A549 (cell line): Measurements from ENCODE around the gene PANX2. TPM values are rescaled to one million over a fixed set of nuclear protein-coding genes. Genes with fewer than 3 reads are reported as not detected.

Experiments used
- ATAC-seq, 2 experiments: fragments of 200-7000 bp in 1 of 2; fragments of >200 bp in 1 of 2; cut with Nextera tagmentation in 1 of 2; cut with Tn5 transposase in 1 of 2; 3 replicates each; pipeline versions ENCODE4 v1.8.0 to v1.9.1; 2018 to 2020; ENCODE audit warnings: mild to moderate bottlenecking in 1 of 2, moderate library complexity in 1 of 2
- CTCF ChIA-PET: fragments of 300-600 bp; sonication (Branson Sonifier 250); formaldehyde crosslinking; extraction: SDS; loops from one replicate; lab custom pipeline; 2021; ENCODE audit warnings: antibody characterized with exemption, inconsistent platforms; lab: Yijun Ruan, JAX
- POLR2A ChIA-PET: fragments of 350-600 bp; formaldehyde crosslinking; extraction: SDS; loops from one replicate; lab custom pipeline; 2021; ENCODE audit warnings: antibody characterized with exemption, inconsistent platforms; lab: Yijun Ruan, JAX
- DNase-seq, 2 experiments: peaks; one replicate each; pipeline versions ENCODE4 v3.0.0 to v3.0.0-alpha.2; 2011 to 2016; ENCODE audit warnings: low read depth in 1 of 2, low spot score in 1 of 2
- FAIRE-seq: peaks from 2 replicates; lab custom pipeline; 2011; peaks lifted over from hg19 to GRCh38; lab: Jason Lieb, UNC
- H3K27ac ChIP-seq, 2 experiments: fragments of >200 bp; sonication (Bioruptor Twin); formaldehyde crosslinking; 3 replicates each; pipeline ENCODE4 v1.5.1; 2016 to 2017
- H3K4me1 ChIP-seq: fragments of >200 bp; sonication (Bioruptor Twin); formaldehyde crosslinking; 3 replicates; pipeline ENCODE4 v1.6.1; 2016
- H3K4me2 ChIP-seq: fragments of >200 bp; sonication (Bioruptor Twin); formaldehyde crosslinking; 3 replicates; pipeline ENCODE4 v1.6.1; 2016
- H3K4me3 ChIP-seq: fragments of >200 bp; sonication (Bioruptor Twin); formaldehyde crosslinking; 3 replicates; pipeline ENCODE4 v1.5.1; 2016
- H3K9me3 ChIP-seq: fragments of >200 bp; sonication (Bioruptor Twin); formaldehyde crosslinking; 3 replicates; pipeline ENCODE4 v1.6.1; 2016
- CBX2 ChIP-seq: fragments of 200-600 bp; sonication (generic); IDR thresholded peaks from 2 replicates; pipeline ENCODE4 v1.6.1; 2016; ENCODE audit warnings: low read depth, mild to moderate bottlenecking, borderline replicate concordance
- CBX8 ChIP-seq: fragments of 200-600 bp; sonication (generic); IDR thresholded peaks from 2 replicates; pipeline ENCODE4 v1.6.1; 2016
- EHMT2 ChIP-seq: fragments of 200-600 bp; sonication (generic); IDR thresholded peaks from 2 replicates; pipeline ENCODE4 v1.6.1; 2016; ENCODE audit warnings: antibody characterized with exemption, low read depth, mild to moderate bottlenecking, moderate library complexity
- FOXS1 ChIP-seq: fragments of 250-450 bp; sonication (Bioruptor Pico); IDR thresholded peaks from 2 replicates; pipeline ENCODE4 v1.5.0; 2020; ENCODE audit warnings: mild to moderate bottlenecking, moderate library complexity
- HEYL ChIP-seq: fragments of 250-450 bp; sonication (Bioruptor Pico); IDR thresholded peaks from 2 replicates; pipeline ENCODE4 v1.8.0; 2021; ENCODE audit warnings: mild to moderate bottlenecking, moderate library complexity
- HOXB5 ChIP-seq: fragments of 250-450 bp; sonication (Bioruptor Pico); IDR thresholded peaks from 2 replicates; pipeline ENCODE4 v1.5.0; 2020; ENCODE audit warnings: mild to moderate bottlenecking, moderate library complexity
- JUN ChIP-seq, 2 experiments: fragments of >200 bp; sonication (Bioruptor Twin); formaldehyde crosslinking; IDR thresholded peaks; 2 replicates in 1 of 2; 3 replicates in 1 of 2; pipeline ENCODE4 v1.6.1; 2016 to 2017
- NR3C1 ChIP-seq: fragments of >200 bp; sonication (Bioruptor Twin); formaldehyde crosslinking; IDR thresholded peaks from 3 replicates; pipeline ENCODE4 v1.6.1; 2017
- RFX5 ChIP-seq: fragments of 450-650 bp; IDR thresholded peaks from 2 replicates; pipeline ENCODE4 v1.7.1; 2014; ENCODE audit warnings: antibody characterized with exemption, mild to moderate bottlenecking, moderate library complexity
- SREBF2 ChIP-seq: fragments of 450-650 bp; IDR thresholded peaks from 2 replicates; pipeline ENCODE4 v1.6.1; 2014; ENCODE audit warnings: mild to moderate bottlenecking, moderate library complexity
- TFCP2L1 ChIP-seq: fragments of 250-450 bp; sonication (Bioruptor Pico); IDR thresholded peaks from 2 replicates; pipeline ENCODE4 v1.5.0; 2021; ENCODE audit warnings: mild to moderate bottlenecking
- ZFP36 ChIP-seq: fragments of 450-650 bp; IDR thresholded peaks from 2 replicates; pipeline ENCODE4 v1.6.1; 2014; ENCODE audit warnings: borderline replicate concordance; ENCODE audit not compliant: partially characterized antibody
- ZNF302 ChIP-seq: fragments of 250-450 bp; sonication (Bioruptor Pico); IDR thresholded peaks from 2 replicates; pipeline ENCODE4 v1.9.0; 2021; ENCODE audit warnings: inconsistent platforms, mild to moderate bottlenecking, moderate library complexity
- ZSCAN20 ChIP-seq: fragments of 250-450 bp; sonication (Bioruptor Pico); IDR thresholded peaks from 2 replicates; pipeline ENCODE4 v1.8.0; 2022; ENCODE audit warnings: mild to moderate bottlenecking, moderate library complexity
- WGBS: methylation state at CpG from one replicate; pipeline ENCODE4 v1.1.6; 2017; ENCODE audit errors: missing lambda C conversion rate; 5-methylcytosine and 5-hydroxymethylcytosine counted together
- polyA plus RNA-seq, 4 experiments: library from polyadenylated mRNA; depleted of rRNA in 3 of 4; stranded (reverse); fragments of >200 nt; fragmentation: RNase III in 1 of 4; extraction: RNeasy Plus Mini Kit Qiagen cat#74134 plus additional on column Dnase treatment in 1 of 4; gene quantifications; 2 replicates in 3 of 4; 3 replicates in 1 of 4; pipeline ENCODE4 v1.2.3, GENCODE V29; 2011 to 2017
- TF ChIP-seq, protein P1 (sequence below): fragments of >200 bp; sonication (Bioruptor Twin); formaldehyde crosslinking; IDR thresholded peaks from 2 replicates; pipeline ENCODE4 v1.6.1; 2016
- TF ChIP-seq, protein P2 (sequence below): IDR thresholded peaks from 2 replicates; pipeline ENCODE4 v1.6.1; 2012
- TF ChIP-seq, protein P3 (sequence below): fragments of 250-450 bp; sonication (Bioruptor Pico); IDR thresholded peaks from 2 replicates; pipeline ENCODE4 v1.5.0; 2020; ENCODE audit warnings: low read depth, mild to moderate bottlenecking, moderate library complexity
- TF ChIP-seq, protein P4 (sequence below): IDR thresholded peaks from 2 replicates; pipeline ENCODE4 v1.6.1; 2012; ENCODE audit warnings: low read depth, borderline replicate concordance
- TF ChIP-seq, protein P5 (sequence below): fragments of 200-600 bp; sonication (generic); IDR thresholded peaks from 2 replicates; pipeline ENCODE4 v1.6.1; 2016; ENCODE audit warnings: antibody characterized with exemption, mild to moderate bottlenecking, moderate library complexity
- TF ChIP-seq, protein P6 (sequence below): fragments of 150-350 bp; IDR thresholded peaks from 2 replicates; pipeline ENCODE4 v1.6.1; 2014; ENCODE audit warnings: low read depth, mild to moderate bottlenecking, low read length
- TF ChIP-seq, protein P7 (sequence below): fragments of >200 bp; sonication (Bioruptor Twin); formaldehyde crosslinking; IDR thresholded peaks from 3 replicates; pipeline ENCODE4 v1.5.1; 2016
- TF ChIP-seq, protein P8 (sequence below): fragments of >200 bp; sonication (Bioruptor Twin); formaldehyde crosslinking; IDR thresholded peaks from 3 replicates; pipeline ENCODE4 v1.6.1; 2016

Gene PANX2
- polyA plus RNA-seq, 2 of the 4 experiments (the other 2 are of a cell fraction), result 1.6 to 4.4 TPM

DNA sequence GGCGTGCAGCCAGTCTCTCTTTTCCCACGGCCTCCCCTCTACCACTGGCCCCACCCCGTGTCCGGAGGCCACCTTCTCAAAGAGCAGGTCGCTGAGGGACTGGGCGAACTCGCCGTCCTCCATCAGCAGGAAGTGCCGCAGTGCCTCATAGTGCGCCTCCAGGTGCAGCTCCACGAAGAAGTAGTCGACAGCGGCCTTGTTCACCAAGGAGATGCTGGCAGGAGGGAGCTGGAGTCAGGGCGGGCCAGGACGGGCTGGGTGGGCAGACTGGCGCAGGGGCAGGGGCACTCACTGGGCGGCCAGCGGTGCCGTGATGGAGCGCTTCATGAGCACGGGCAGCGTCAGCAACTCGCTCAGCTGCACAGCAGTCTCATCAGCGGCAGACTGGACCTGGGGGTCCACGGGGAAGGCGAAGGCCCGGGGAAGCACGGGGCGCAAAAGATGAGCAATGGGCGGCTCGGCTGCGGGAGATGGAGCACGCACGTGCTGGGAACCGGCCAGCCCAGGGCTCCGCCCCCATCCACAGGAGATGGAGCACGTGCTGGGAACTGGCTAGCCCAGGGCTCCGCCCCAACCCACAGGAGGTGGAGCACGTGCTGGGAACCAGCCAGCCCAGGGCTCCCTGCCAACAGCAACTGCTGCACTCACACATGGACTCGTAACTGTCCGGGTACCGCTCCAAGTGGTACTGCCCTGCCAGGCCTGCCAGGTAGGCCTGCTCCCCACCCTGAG lies 48.6 kb downstream of the PANX2 start:
- no peak for TF ChIP-seq TFCP2L1 (CRISPR knock-in tag)
- TF ChIP-seq, protein P1, sequence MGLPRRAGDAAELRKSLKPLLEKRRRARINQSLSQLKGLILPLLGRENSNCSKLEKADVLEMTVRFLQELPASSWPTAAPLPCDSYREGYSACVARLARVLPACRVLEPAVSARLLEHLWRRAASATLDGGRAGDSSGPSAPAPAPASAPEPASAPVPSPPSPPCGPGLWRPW, result no peak
- no peak for TF ChIP-seq SREBF2
- no peak for TF ChIP-seq ZSCAN20 (CRISPR knock-in tag)
- TF ChIP-seq, protein P2, sequence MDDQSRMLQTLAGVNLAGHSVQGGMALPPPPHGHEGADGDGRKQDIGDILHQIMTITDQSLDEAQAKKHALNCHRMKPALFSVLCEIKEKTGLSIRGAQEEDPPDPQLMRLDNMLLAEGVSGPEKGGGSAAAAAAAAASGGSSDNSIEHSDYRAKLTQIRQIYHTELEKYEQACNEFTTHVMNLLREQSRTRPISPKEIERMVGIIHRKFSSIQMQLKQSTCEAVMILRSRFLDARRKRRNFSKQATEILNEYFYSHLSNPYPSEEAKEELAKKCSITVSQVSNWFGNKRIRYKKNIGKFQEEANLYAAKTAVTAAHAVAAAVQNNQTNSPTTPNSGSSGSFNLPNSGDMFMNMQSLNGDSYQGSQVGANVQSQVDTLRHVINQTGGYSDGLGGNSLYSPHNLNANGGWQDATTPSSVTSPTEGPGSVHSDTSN, result no peak
- no peak for TF ChIP-seq RFX5
- TF ChIP-seq, protein P3, sequence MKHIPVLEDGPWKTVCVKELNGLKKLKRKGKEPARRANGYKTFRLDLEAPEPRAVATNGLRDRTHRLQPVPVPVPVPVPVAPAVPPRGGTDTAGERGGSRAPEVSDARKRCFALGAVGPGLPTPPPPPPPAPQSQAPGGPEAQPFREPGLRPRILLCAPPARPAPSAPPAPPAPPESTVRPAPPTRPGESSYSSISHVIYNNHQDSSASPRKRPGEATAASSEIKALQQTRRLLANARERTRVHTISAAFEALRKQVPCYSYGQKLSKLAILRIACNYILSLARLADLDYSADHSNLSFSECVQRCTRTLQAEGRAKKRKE (CRISPR knock-in tag), result no peak
- no peak for TF ChIP-seq ZNF302 (CRISPR knock-in tag)
- TF ChIP-seq, protein P4, sequence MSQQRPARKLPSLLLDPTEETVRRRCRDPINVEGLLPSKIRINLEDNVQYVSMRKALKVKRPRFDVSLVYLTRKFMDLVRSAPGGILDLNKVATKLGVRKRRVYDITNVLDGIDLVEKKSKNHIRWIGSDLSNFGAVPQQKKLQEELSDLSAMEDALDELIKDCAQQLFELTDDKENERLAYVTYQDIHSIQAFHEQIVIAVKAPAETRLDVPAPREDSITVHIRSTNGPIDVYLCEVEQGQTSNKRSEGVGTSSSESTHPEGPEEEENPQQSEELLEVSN, result no peak
- no peak for TF ChIP-seq ZFP36
- no peak for TF ChIP-seq HEYL (CRISPR knock-in tag)
- 89% methylated on average over 28 of the region's 42 CpGs for WGBS
- POLR2A ChIA-PET, result no interaction called here
- Histone ChIP-seq H3K4me1 (no peaks in the 10 kb centered on the region), H3K27ac (no peak overlapping the region), H3K4me2 (no peak overlapping the region), H3K9me3 (no peaks in the 10 kb centered on the region), H3K4me3 (no peak overlapping the region)
- ATAC-seq (peak in 1 of 2 experiments; percentile 53; a peak in 4 of 6 replicates), FAIRE-seq (no peak), DNase-seq (peak in 1 of 2 experiments; percentile 42)
- CTCF ChIA-PET, result interaction anchor here (0.9 to 1.1 kb wide), 3 partner anchors 70 to 289 kb away, joined by 3 to 4 read pairs (median 3); no protein-coding TSS in a partner anchor

DNA sequence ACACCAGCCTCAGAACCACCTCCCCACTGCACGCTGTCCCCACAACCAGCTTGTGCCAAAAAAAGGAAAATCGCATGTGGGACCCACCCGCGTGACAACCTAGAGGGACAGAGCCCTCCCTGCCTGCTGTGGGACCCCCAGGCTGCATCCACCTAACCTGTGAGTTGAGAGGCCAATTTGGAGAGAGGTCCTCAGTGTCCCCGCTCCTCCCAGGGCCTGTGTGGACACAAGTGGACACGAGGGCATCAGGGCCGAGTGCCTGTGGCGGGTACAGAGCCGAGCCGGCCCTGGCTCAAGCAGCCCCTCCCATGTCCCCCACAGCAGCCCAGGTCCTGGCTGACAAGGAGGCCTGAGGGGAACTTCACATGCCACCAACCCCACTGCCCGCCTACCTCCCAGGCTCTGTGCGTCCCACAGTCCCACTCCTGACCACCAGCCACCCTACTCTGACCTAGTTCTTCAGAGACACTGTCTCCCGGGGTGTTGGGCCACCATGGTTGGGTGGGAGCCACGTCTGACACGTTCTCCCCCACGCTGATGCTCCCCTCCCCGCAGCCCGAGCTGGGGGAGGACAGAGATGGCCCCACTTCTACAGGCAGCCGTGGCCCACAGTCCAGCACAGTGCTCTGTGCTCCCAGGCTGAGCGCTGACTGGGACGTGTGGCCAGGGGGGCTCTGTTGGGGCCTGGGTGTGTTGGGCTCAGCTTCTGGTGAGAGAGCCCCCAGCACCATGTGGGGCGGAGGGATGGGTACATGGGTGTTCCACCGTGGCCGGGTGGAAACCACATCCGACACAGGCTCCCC lies 49.5 kb downstream of the PANX2 start:
- DNase-seq (no peak), FAIRE-seq (no peak), ATAC-seq (no peak)
- WGBS, result 96% methylated on average over 11 of the region's 25 CpGs
- Histone ChIP-seq H3K4me3 (no peak overlapping the region), H3K4me1 (no peaks in the 10 kb centered on the region), H3K4me2 (no peak overlapping the region), H3K27ac (no peak overlapping the region), H3K9me3 (no peaks in the 10 kb centered on the region)
- ChIA-PET CTCF (interaction anchor here (0.7 to 1.5 kb wide), 4 partner anchors 16 to 73 kb away, joined by 3 to 5 read pairs (median 4); no protein-coding TSS in a partner anchor), POLR2A (no interaction called here)
- no peak for TF ChIP-seq EHMT2
- TF ChIP-seq SREBF2, result no peak
- no peak for TF ChIP-seq CBX2
- no peak for TF ChIP-seq CBX8
- TF ChIP-seq, protein P5, sequence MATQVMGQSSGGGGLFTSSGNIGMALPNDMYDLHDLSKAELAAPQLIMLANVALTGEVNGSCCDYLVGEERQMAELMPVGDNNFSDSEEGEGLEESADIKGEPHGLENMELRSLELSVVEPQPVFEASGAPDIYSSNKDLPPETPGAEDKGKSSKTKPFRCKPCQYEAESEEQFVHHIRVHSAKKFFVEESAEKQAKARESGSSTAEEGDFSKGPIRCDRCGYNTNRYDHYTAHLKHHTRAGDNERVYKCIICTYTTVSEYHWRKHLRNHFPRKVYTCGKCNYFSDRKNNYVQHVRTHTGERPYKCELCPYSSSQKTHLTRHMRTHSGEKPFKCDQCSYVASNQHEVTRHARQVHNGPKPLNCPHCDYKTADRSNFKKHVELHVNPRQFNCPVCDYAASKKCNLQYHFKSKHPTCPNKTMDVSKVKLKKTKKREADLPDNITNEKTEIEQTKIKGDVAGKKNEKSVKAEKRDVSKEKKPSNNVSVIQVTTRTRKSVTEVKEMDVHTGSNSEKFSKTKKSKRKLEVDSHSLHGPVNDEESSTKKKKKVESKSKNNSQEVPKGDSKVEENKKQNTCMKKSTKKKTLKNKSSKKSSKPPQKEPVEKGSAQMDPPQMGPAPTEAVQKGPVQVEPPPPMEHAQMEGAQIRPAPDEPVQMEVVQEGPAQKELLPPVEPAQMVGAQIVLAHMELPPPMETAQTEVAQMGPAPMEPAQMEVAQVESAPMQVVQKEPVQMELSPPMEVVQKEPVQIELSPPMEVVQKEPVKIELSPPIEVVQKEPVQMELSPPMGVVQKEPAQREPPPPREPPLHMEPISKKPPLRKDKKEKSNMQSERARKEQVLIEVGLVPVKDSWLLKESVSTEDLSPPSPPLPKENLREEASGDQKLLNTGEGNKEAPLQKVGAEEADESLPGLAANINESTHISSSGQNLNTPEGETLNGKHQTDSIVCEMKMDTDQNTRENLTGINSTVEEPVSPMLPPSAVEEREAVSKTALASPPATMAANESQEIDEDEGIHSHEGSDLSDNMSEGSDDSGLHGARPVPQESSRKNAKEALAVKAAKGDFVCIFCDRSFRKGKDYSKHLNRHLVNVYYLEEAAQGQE, result no peak
- TF ChIP-seq HOXB5 (CRISPR knock-in tag), result no peak
- TF ChIP-seq, protein P6, sequence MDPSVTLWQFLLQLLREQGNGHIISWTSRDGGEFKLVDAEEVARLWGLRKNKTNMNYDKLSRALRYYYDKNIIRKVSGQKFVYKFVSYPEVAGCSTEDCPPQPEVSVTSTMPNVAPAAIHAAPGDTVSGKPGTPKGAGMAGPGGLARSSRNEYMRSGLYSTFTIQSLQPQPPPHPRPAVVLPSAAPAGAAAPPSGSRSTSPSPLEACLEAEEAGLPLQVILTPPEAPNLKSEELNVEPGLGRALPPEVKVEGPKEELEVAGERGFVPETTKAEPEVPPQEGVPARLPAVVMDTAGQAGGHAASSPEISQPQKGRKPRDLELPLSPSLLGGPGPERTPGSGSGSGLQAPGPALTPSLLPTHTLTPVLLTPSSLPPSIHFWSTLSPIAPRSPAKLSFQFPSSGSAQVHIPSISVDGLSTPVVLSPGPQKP, result no peak
- TF ChIP-seq, protein P7, sequence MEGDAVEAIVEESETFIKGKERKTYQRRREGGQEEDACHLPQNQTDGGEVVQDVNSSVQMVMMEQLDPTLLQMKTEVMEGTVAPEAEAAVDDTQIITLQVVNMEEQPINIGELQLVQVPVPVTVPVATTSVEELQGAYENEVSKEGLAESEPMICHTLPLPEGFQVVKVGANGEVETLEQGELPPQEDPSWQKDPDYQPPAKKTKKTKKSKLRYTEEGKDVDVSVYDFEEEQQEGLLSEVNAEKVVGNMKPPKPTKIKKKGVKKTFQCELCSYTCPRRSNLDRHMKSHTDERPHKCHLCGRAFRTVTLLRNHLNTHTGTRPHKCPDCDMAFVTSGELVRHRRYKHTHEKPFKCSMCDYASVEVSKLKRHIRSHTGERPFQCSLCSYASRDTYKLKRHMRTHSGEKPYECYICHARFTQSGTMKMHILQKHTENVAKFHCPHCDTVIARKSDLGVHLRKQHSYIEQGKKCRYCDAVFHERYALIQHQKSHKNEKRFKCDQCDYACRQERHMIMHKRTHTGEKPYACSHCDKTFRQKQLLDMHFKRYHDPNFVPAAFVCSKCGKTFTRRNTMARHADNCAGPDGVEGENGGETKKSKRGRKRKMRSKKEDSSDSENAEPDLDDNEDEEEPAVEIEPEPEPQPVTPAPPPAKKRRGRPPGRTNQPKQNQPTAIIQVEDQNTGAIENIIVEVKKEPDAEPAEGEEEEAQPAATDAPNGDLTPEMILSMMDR, result no peak
- TF ChIP-seq NR3C1, result no peak
- TF ChIP-seq, protein P8, sequence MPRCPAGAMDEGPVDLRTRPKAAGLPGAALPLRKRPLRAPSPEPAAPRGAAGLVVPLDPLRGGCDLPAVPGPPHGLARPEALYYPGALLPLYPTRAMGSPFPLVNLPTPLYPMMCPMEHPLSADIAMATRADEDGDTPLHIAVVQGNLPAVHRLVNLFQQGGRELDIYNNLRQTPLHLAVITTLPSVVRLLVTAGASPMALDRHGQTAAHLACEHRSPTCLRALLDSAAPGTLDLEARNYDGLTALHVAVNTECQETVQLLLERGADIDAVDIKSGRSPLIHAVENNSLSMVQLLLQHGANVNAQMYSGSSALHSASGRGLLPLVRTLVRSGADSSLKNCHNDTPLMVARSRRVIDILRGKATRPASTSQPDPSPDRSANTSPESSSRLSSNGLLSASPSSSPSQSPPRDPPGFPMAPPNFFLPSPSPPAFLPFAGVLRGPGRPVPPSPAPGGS, result no peak
- TF ChIP-seq ZFP36, result no peak
- no peak for TF ChIP-seq FOXS1 (CRISPR knock-in tag)
- no peak for TF ChIP-seq JUN (IDR thresholded peaks at IDR 0.05)
